Gastrocnemius medialis (tissue), 4 donors: ENCODE results near the gene MRPL49.

ENCODE experiments used
- CTCF ChIP-seq, 5 experiments: fragments of 450-650 bp in 3 of 5; fragments of 200-600 bp in 2 of 5; sonication (generic) in 2 of 5; IDR thresholded peaks in 4 of 5; conservative IDR thresholded peaks in 1 of 5; 1 replicate in 4 of 5; 2 replicates in 1 of 5; pipeline ENCODE4 v1.5.1; 2016 to 2019; ENCODE audit warnings: antibody characterized with exemption in 5 of 5, mild to moderate bottlenecking in 3 of 5, moderate library complexity in 3 of 5
- POLR2A ChIP-seq, 2 donors: fragments of 450-650 bp; IDR thresholded peaks; one replicate each; pipeline ENCODE4 v1.6.1; 2017; ENCODE audit warnings: antibody characterized with exemption in 2 of 2, mild to moderate bottlenecking in 2 of 2, moderate library complexity in 2 of 2

DNA sequence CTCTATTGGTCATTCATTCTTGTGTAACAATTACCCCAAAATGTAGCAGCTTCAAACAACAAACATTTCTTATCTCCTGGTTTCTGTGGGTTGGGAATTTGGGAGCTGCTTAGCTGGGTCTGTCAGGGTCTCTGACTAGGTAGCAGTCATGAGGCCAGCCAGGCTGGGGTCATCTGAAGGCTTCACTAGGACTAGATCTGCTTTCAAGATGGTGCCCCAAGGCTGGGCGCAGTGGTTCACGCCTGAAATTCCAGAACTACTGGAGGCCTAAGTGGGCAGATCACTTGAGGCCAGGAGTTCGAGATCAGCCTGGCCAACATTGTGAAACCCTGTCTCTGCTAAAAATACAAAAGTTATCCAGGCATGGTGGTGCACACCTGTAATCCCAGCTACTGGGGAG lies 34.8 kb downstream of the MRPL49 start:
- no peak for TF ChIP-seq CTCF (IDR thresholded peaks at IDR 0.05 in 4 of 5, conservative IDR thresholded peaks at IDR 0.05 in 1 of 5)
- TF ChIP-seq POLR2A (IDR thresholded peaks at IDR 0.05): no peak
